Measurements from ENCODE around the gene PCDHB15. TPM values are rescaled to one million over a fixed set of nuclear protein-coding genes. Genes with fewer than 3 reads are reported as not detected.

PCDHB15 gene
- total RNA-seq, 2 experiments from 2014 or later, result not detected

Other genes starting within 250 kb of the PCDHB15 start
- gene PCDHB1, start 194.0 kb upstream of the PCDHB15 start, total RNA-seq, result not detected
- not detected for gene PCDHB2, start 150.8 kb upstream of the PCDHB15 start, total RNA-seq
- gene PCDHB3, start 144.9 kb upstream of the PCDHB15 start, total RNA-seq, result not detected
- gene PCDHB4, start 123.6 kb upstream of the PCDHB15 start, total RNA-seq, result not detected
- gene PCDHB5, start 110.2 kb upstream of the PCDHB15 start, total RNA-seq, result not detected
- gene PCDHB6, start 95.3 kb upstream of the PCDHB15 start, total RNA-seq, result not detected
- gene PCDHB7, start 72.8 kb upstream of the PCDHB15 start, total RNA-seq, result not detected
- gene PCDHB8, start 67.6 kb upstream of the PCDHB15 start, total RNA-seq, result not detected
- not detected for gene PCDHB16, start 63.0 kb upstream of the PCDHB15 start, total RNA-seq
- not detected for gene PCDHB9, start 58.2 kb upstream of the PCDHB15 start, total RNA-seq
- not detected for gene PCDHB10, start 53.0 kb upstream of the PCDHB15 start, total RNA-seq
- not detected for gene PCDHB11, start 45.8 kb upstream of the PCDHB15 start, total RNA-seq
- gene PCDHB12, start 36.7 kb upstream of the PCDHB15 start, total RNA-seq, result not detected
- not detected for gene PCDHB13, start 31.5 kb upstream of the PCDHB15 start, total RNA-seq
- not detected for gene PCDHB14, start 22.1 kb upstream of the PCDHB15 start, total RNA-seq
- gene SLC25A2, start 58.7 kb downstream of the PCDHB15 start, total RNA-seq, result under 1 TPM in 1 of 2 experiments, not detected in 1; 0.25 TPM
- 10 to 100 TPM; 56.2 to 58.1 TPM for gene TAF7, start 75.4 kb downstream of the PCDHB15 start, total RNA-seq
- under 1 TPM in 1 of 2 experiments, not detected in 1; 0.07 TPM for gene PCDHGA1, start 85.1 kb downstream of the PCDHB15 start, total RNA-seq
- gene PCDHGA2, start 93.4 kb downstream of the PCDHB15 start, total RNA-seq, result not detected
- not detected for gene PCDHGA3, start 98.4 kb downstream of the PCDHB15 start, total RNA-seq
- gene PCDHGB1, start 104.7 kb downstream of the PCDHB15 start, total RNA-seq, result not detected
- not detected for gene PCDHGA4, start 109.6 kb downstream of the PCDHB15 start, total RNA-seq
- under 1 TPM; 0.11 to 0.14 TPM for gene PCDHGB2, start 114.6 kb downstream of the PCDHB15 start, total RNA-seq
- gene PCDHGA5, start 118.8 kb downstream of the PCDHB15 start, total RNA-seq, result not detected
- under 1 TPM; 0.07 to 0.16 TPM for gene PCDHGB3, start 124.8 kb downstream of the PCDHB15 start, total RNA-seq
- not detected for gene PCDHGA6, start 128.5 kb downstream of the PCDHB15 start, total RNA-seq
- not detected for gene PCDHGA7, start 137.3 kb downstream of the PCDHB15 start, total RNA-seq
- not detected for gene PCDHGB4, start 142.3 kb downstream of the PCDHB15 start, total RNA-seq
- not detected for gene PCDHGA8, start 147.2 kb downstream of the PCDHB15 start, total RNA-seq
- gene PCDHGB5, start 152.6 kb downstream of the PCDHB15 start, total RNA-seq, result under 1 TPM in 1 of 2 experiments, not detected in 1; 0.11 TPM
- under 1 TPM in 1 of 2 experiments, not detected in 1; 0.09 TPM for gene PCDHGA9, start 157.4 kb downstream of the PCDHB15 start, total RNA-seq
- gene PCDHGB6, start 162.6 kb downstream of the PCDHB15 start, total RNA-seq, result under 1 TPM in 1 of 2 experiments, not detected in 1; 0.09 TPM
- gene PCDHGA10, start 167.6 kb downstream of the PCDHB15 start, total RNA-seq, result not detected
- gene PCDHGB7, start 172.3 kb downstream of the PCDHB15 start, total RNA-seq, result not detected
- not detected for gene PCDHGA11, start 175.7 kb downstream of the PCDHB15 start, total RNA-seq
- gene PCDHGA12, start 185.1 kb downstream of the PCDHB15 start, total RNA-seq, result not detected
- gene PCDHGC3, start 230.6 kb downstream of the PCDHB15 start, total RNA-seq, result not detected
- not detected for gene PCDHGC4, start 239.6 kb downstream of the PCDHB15 start, total RNA-seq
- not detected for gene PCDHGC5, start 243.7 kb downstream of the PCDHB15 start, total RNA-seq

Data from activated CD8-positive, alpha-beta T cell treated with anti-CD3 and anti-CD28 coated beads for 36 hours (primary cell).